GM19239 (cell line): Measurements from ENCODE around the gene LRRC70.
"Not testable (repeated sequence)": the region's sequence is repeated elsewhere in the genome, so short reads cannot be mapped to it uniquely, and the experiment has no call there.

Experiments
- DNase-seq: peaks from one replicate; pipeline ENCODE4 v3.0.0; 2011; ENCODE audit warnings: low spot score; ENCODE audit not compliant: insufficient read length
- FAIRE-seq: peaks from 2 replicates; lab custom pipeline; 2011; peaks lifted over from hg19 to GRCh38; lab: Jason Lieb, UNC

Gene LRRC70, protein sequence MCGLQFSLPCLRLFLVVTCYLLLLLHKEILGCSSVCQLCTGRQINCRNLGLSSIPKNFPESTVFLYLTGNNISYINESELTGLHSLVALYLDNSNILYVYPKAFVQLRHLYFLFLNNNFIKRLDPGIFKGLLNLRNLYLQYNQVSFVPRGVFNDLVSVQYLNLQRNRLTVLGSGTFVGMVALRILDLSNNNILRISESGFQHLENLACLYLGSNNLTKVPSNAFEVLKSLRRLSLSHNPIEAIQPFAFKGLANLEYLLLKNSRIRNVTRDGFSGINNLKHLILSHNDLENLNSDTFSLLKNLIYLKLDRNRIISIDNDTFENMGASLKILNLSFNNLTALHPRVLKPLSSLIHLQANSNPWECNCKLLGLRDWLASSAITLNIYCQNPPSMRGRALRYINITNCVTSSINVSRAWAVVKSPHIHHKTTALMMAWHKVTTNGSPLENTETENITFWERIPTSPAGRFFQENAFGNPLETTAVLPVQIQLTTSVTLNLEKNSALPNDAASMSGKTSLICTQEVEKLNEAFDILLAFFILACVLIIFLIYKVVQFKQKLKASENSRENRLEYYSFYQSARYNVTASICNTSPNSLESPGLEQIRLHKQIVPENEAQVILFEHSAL

DNA sequence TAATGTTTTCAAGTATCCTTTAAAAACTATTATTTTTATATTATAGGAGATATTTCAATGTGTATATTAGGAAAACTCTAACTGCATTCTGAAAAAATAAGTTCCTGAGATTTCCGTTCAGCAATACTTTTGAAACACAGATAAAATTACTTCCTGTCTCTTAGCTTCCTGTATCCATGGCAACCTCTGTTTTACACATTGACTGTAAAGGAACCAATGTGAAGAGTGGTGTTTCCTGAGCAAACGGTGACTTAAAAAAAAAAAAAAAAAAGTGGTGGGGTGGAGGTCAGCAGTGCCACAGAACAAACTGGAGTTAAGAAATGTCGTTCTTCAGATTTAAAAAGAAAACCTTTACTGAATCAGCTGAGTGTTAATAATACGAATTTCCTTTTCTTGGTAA, at the start of gene LRRC70:
TSS of gene LRRC70 (plus strand) at position 280 of the 400 bp plus-strand sequence. CDS start 620 bp downstream, outside the sequence.
- FAIRE-seq = peak; percentile 53
- DNase-seq = peak; percentile 15

DNA sequence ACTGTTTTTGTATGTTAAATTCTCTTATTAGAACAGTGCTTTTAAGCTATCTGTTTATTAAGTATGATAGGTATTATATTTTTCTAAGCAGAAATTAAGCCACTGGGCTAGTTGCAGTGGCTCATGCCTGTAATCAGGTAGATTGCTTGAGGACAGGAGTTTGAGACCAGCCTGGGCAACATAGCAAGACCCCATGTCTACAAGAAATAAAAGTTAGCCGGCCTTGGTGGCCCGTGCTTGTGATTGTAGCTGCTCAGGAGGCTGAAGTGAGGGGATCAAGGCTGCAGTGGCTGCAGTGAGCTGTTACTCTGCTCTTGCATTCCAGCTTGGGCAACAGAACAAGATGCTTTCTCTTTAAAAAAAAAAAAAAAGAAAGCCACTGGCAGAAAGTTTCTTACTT, 45.0 kb upstream of the LRRC70 start:
- FAIRE-seq = no peak

DNA sequence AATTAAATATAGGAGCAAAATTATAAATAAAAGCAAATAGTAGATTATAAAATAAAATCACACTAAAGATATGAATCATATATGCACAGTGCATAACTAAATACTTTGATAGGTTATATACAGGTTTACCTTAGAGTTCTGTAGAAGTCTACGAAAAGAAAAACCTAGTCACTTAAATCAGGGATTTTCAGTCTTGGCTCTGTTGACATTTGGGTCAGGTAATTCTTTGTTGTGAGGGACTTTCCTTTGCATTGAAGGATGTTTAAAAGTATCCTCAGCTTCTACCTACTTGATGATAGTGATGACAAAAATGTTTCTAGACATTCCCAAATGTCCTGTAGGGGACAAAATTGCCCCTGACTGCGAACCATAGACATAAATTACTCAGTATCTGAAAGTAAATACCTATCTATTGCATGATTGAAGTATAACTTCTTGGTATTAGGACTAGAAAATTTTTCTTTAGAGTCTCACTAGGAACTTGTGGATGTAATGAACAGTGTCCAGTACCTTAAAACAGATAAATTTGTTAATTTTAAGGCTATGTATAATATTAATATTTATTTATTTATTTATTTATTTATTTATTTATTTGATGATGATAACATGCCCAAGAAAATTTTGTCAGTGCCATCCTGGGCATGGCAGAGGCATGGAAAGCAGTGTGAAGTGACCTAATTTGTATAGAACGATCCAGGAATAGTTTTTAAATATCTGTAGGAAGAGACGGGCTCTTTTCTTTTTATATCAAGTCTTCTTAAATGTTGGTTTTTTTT, 44.0 kb upstream of the LRRC70 start:
- FAIRE-seq (no peak), DNase-seq (no peak)

More for the DNA sequence above, 45.0 kb upstream of the LRRC70 start:
- no peak for DNase-seq

DNA sequence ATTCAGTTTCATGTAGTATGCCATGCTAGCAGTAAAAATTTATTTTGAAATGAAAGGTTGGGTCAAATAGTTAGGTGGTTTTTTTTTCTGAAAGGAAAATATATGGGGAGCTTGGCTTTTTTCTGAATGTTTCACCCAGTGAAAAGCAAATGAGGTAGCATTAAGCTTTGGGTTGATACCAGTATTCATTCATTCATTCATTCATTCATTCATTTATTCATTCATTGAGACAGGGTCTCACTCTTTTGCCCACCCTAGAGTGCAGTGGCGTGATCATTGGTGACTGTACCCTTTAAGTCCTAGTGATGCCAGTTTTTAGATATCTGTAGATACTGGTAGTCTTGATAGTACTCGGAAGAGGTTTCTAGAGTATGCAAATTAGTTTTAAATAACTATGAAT, 42.4 kb upstream of the LRRC70 start:
- FAIRE-seq (no peak), DNase-seq (no peak)

DNA sequence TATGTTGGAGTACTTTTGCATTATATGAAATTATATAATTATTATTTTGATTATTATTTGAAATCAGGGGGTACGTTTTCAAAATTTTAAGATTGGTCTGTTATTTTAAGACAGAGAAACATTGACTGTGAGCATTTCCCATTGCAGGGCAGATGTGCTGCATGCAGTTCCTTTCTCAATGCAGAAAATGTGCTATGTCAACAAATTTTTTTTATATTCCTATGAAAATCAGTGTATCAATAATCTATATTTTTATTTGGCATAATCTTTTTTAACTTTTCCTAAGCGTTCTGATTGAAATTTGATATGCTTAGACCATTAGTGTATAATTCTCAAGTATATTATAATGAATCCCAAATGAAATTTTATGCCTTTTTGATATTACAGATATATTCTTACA, 41.8 kb upstream of the LRRC70 start:
- FAIRE-seq (no peak), DNase-seq (no peak)

DNA sequence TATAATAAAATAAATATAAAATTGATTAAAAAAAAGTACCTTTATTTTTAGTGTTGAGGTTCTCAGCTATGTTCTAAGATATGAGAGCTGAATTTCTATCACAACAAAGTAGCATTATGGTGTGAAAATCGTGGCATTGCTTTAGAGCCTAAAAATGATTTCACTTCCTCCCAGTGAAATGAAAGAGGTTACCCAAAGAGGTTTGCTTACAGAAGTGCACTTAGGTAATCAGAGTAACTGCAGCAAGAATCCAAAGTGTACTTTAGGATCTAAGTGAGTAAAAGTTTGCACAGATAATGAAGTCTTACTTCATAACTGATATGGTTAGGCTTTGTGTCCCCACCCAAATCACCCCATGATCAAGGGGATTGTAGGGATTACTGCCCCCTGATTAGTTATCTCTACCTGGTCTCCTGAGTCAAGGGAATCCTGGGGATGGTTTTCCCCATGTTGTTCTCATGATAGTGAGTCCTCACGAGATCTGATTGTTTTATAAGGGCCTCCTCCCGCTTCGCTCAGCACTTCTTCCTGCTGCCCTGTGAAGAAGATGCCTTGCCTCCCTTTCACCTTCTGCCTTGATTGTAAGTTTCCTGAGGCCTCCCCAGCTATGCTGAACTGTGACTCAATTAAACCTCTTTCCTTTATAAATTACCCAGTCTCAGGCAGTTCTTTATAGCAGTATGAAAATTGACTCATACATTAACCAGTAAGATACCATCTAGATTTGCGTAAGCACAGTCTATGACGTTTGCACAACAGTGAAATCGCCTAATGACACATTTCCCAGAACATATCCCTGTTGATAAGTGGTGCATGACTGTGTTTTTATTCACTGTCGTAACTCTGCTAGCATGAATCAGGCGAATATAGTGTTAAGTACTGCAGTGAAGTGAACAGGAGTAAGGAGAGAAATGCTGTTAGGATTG, 40.3 kb upstream of the LRRC70 start:
- DNase-seq = no peak
- FAIRE-seq = no peak

DNA sequence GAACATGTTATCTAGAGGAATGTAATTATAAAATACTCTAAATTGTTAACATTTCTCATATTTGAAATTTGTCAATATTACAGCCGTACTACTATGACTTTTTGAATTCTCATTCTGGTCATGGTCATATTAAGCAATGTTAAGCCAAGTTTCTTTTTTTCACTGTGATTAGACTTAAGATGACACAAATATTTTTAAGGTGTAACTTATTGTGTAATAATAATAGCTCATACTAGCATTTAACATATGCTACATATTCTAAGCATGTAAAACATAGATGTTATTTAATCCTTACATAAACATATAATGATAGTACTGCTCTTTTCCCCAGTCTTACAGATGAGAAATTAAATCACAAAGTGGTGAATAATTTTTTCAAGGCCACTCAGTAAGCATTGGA, 35.9 kb upstream of the LRRC70 start:
- DNase-seq (no peak), FAIRE-seq (no peak)

DNA sequence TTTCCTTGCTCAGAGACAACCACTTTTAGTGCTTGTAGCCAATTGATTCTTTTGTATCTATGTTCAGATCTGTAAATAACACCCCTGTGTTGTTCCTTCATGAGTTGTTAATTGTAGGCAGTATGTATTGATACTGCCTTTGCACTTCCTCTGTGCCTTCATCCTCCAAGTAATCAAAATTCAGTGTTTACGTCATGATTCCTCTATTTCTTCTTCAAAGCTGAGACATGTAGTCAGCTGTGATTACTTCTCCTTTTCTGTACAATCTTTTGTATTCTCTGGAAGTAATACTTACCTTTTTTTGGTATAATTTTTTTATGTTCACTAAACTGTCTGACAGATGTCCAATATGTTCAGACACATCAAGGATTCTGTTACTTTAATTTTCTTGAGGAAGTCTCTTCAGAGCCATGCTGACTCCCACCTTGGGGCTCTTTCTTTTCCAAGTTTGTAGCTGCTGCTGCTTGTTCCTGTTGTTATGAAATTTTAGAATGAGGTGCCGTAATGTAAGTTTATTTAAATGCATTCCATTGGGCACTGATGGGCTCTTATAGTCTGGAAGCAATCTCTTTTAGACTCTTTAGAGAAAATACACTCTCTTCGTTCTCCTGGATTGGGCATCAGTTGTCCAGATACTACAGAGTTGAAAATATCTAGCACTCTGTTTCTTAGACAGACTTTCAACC, 30.5 kb upstream of the LRRC70 start:
- no peak for FAIRE-seq
- no peak for DNase-seq

DNA sequence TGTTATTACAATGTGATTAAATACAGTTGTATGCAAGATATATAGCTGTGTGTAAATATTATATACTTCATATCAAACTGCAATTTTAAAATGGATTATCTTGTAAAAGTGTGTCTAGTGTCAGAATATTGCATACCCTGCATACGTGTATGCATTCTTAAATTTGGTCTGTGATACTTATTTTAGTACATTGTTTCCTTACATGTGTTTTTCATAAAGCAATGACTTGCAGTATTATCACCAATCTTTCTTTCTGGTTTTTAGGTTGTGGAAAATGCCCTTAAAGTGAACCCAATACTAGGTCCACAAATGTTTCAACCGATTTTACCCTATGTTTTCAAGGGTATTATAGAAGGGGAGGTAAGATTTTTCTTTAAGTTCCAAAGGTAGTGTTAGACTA, 28.5 kb upstream of the LRRC70 start:
- FAIRE-seq = peak; percentile 45
- no peak for DNase-seq

DNA sequence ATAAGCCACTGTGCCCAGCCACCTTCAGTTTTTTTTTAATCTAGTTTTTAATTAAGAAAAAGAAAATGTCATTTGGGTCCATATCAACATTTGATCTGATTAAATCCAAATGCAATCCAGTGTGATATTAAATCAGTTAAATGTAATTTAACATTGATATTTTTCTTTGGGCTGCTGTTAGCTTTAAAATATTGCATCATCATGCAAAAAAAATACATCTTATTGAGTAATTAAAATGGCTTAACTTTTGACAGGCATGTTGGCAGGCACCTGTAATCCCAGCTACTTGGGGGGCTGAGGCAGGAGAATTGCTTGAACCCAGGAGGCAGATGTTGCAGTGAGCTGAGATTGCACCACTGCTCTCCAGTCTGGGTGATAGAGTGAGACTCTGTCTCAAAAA, 22.7 kb upstream of the LRRC70 start:
- DNase-seq (no peak), FAIRE-seq (no peak)

DNA sequence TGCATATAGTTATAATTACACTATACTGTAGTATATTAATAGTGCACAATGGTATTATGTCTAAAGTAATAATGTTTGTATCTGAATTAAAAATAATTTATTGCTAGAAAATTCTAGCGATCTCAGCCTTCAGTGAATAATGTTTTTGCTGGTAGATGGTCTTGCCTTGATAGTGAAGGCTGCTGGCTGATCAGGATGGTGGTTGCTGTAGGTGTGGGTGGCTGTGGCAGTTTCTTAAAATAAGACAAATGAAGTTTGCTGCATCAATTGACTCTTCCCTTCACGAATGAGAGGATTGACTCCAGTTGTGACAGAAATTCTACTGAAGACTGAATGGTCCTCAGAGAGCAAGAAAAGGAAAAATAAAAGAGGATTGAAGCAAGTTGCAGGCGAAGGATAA, 19.7 kb upstream of the LRRC70 start:
- no peak for FAIRE-seq
- no peak for DNase-seq

DNA sequence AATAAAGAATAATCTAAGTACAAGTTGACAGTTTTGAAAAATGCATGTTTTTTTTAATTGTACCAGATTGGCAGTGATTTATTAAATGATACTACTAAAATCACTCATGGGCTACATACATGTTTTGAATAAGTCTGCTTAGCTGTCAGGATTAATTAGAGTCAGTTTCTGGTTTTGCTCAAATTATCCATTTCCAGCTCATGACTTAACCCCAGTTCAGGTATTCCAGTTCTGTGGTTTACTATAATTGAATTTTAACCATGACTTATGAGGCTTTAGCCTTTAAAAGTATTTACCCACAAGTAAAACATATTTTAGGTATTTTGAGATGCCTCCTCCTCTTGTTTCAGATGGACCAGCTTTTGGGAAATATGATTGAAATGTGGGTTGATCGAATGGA, 17.8 kb upstream of the LRRC70 start:
- no peak for FAIRE-seq
- DNase-seq = no peak

DNA sequence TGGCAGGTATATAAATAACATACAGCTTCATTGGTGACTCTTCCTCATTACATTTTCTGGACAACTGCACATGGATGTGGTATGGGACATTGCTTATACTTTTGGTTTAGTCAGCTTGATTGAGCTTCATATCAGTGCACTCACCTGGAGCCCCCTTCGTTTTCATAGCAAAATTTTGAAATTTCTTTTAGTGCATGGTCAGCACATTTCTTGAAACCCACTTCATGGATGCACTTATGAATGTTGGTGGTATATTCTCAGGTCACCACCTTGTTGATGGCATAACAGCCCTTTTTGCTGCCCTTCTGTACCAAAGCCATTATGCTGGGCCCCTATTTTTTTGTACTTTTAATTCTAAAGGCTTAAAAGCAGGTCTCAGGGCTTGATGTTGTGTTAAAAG, 16.7 kb upstream of the LRRC70 start:
- no peak for DNase-seq
- FAIRE-seq = no peak

DNA sequence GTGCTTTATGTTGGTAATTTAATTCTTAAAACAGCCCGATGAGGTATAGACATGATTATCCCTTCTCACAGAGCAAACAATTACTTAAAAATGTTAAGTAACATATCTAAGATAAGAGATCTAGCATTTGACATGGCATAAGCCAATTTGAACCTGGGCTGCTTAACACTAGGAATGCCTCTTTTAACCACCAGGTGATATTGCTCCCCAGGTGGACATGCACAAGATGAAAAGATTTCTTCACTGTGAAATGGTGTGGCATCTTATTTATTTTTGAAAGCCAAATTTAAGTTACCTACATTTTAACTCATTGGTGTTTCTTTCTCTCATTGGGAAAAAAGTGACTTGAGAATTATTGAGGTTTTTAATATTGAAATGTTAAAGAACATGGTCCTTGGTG, 15.8 kb upstream of the LRRC70 start:
- DNase-seq (no peak), FAIRE-seq (peak; percentile 14)

DNA sequence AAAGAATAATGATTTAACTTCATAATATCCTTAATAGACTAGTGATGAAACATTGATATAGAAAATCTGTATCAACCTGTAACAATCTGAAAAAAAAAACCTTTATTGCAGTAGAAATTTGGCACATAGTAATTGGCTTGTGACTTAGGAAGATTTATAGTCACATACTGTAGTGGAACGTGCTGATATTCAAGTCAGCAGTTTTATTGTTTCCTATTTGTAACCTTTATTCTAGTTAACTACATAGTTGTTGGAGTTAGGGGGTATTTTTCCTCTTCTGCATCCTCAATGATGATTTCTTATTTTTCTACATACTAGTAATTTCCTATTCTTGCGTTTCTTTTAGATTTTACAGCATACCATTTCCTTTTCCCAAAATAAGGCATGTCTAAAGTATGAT, 14.5 kb upstream of the LRRC70 start:
- DNase-seq (no peak), FAIRE-seq (no peak)

DNA sequence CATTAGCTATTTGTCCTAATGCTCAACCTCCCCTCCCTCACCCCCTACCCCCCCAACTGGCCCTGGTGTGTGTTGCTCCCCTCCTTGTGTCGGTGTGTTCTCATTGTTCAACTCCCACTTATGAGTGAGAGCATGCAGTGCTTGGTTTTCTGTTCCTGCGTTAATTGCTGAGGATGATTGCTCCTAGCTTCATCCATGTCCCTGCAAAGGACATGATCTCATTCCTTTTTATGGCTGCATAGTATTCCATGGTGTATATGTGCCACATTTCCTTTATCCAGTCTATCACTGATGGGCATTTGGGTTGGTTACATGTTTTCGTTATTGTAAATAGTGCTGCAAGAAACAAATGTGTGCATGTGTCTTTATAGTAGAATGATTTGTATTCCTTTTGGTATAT, 12.9 kb upstream of the LRRC70 start:
- not testable (repeated sequence) for FAIRE-seq, DNase-seq

DNA sequence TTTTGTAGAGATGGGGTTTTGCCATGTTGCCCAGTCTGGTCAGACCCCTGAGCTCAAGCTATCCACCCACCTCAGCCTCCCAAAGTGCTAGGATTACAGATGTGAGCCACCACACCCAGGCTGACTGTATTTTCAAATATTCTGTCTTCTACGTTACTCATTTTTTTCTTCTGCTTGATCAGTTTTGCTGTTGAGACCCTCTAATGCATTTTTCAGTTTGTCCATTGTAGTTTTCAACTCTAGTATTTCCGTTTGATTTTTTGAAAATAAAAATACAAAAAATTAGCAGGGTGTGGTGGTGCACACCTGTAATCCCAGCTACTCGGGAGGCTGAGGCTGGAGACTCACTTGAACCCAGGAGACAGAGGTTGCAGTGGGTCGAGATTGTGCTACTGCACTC, 10.5 kb upstream of the LRRC70 start:
- FAIRE-seq = no peak
- no peak for DNase-seq

DNA sequence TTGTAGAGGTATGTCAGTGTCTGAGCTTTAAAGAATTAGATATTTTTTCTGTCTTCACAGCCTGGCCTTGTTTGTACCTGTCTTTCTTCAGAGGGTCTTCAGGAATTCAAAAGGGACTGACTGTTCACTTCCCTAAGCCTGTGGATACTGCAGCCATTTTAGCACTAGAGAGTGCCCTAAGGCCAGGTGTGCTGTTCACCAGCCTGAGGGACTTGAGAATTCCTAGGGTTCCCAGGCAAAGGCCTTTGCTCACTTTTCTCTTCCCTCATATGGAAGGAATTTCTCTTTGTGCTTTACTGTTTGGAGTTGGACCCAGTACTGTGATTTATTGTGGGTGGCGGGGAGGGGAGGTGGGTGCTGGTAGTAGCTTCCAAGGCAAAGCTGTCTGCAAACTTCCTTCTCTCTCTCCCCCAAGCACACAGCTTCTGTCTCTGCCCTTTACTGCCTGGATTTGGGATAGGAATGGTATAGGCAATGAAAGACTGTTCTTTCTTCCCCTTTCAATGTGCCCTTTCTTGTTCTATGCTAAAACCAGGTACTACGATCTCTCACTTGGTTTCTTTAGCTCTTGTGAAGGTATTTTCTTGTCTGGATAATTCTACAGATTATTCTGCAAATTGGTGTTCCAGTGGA, 9.7 kb upstream of the LRRC70 start:
- FAIRE-seq (no peak), DNase-seq (no peak)

DNA sequence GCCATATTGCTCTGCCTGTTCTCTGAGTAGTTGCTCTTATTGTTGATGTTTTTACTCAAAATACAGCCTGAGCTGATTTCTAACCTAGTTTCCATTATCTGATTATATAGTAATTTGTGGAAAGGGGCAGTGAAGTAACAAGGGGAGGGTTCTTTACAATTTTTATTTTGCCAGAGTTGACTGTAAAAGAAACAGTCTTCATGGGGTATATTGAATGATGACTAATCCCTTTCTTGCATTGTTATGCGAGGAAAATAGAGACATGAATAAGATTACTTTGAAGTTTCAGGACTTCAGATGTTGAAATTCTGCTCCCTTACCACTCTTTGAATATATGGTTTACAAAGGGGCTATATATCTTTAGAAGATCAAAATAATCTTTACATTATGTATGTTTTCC, 9.1 kb upstream of the LRRC70 start:
- no peak for DNase-seq
- no peak for FAIRE-seq
